Activated CD4-positive, alpha-beta T cell treated with anti-CD3 and anti-CD28 coated beads for 4 hours (primary cell): ENCODE data around the gene TIAM2.
A peak's percentile ranks its signal among the peaks of the same experiment; 100 is the strongest.
"Not testable (repeated sequence)": the region's sequence is repeated elsewhere in the genome, so short reads cannot be mapped to it uniquely, and the experiment has no call there.

Experiments used
- DNase-seq, 2 donors: peaks; one replicate each; pipeline ENCODE4 v3.0.0-alpha.2; 2020

The TIAM2 gene

GRCh38 chr6:155066921-155067680 lies 72.0 kb downstream of the TIAM2 start:
- no peak for DNase-seq

- DNase-seq = no peak
Measured at GRCh38 chr6:155067956-155068615, 73.0 kb downstream of the TIAM2 start.

GRCh38 chr6:155069543-155069942 lies 74.4 kb downstream of the TIAM2 start:
- DNase-seq = no peak

GRCh38 chr6:155075930-155076695 lies 81.0 kb downstream of the TIAM2 start:
- no peak for DNase-seq

- DNase-seq = no peak
Measured at GRCh38 chr6:155077331-155077730, 82.2 kb downstream of the TIAM2 start.

GRCh38 chr6:155077784-155078183 lies 82.7 kb downstream of the TIAM2 start:
- DNase-seq = no peak

- no peak for DNase-seq
Measured at GRCh38 chr6:155078331-155078745, 83.2 kb downstream of the TIAM2 start.

- DNase-seq = no peak
Measured at GRCh38 chr6:155079985-155080452, 84.9 kb downstream of the TIAM2 start.

- no peak for DNase-seq
Measured at GRCh38 chr6:155080881-155081845, 86.0 kb downstream of the TIAM2 start.

- DNase-seq = no peak
Measured at GRCh38 chr6:155084431-155085123, 89.5 kb downstream of the TIAM2 start.

- DNase-seq = no peak
Measured at GRCh38 chr6:155085582-155086257, 90.6 kb downstream of the TIAM2 start.

- DNase-seq = no peak
Measured at GRCh38 chr6:155088856-155089255, 93.7 kb downstream of the TIAM2 start.

GRCh38 chr6:155089746-155090145 lies 94.6 kb downstream of the TIAM2 start:
- DNase-seq = no peak

GRCh38 chr6:155090166-155090565 lies 95.1 kb downstream of the TIAM2 start:
- DNase-seq = no peak

- no peak for DNase-seq
Measured at GRCh38 chr6:155091756-155092155, 96.6 kb downstream of the TIAM2 start.

GRCh38 chr6:155093430-155093829 lies 98.3 kb downstream of the TIAM2 start:
- DNase-seq = peak; percentile 37 to 43

- no peak for DNase-seq
Measured at GRCh38 chr6:155100087-155100486, 105.0 kb downstream of the TIAM2 start.

- no peak for DNase-seq
Measured at GRCh38 chr6:155100591-155100990, 105.5 kb downstream of the TIAM2 start.

- not testable (repeated sequence) for DNase-seq
Measured at GRCh38 chr6:155103083-155103645, 108.0 kb downstream of the TIAM2 start.

- DNase-seq = peak; percentile 33 to 51
Measured at GRCh38 chr6:155103816-155104366, 108.8 kb downstream of the TIAM2 start.
